Mucosa of descending colon (tissue), 3 donors: ENCODE results near the gene RNF121. TPM values are rescaled to one million over a fixed set of nuclear protein-coding genes. Genes with fewer than 3 reads are reported as not detected.

Experiments
- ATAC-seq: fragments of 200-7000 bp; cut with Tn5 transposase; one replicate; pipeline ENCODE4 v1.9.1; 2020; ENCODE audit warnings: mild to moderate bottlenecking, moderate library complexity
- DNase-seq, 3 donors: peaks; one replicate each; pipeline ENCODE4 v3.0.0-alpha.2; 2020
- H3K36me3 ChIP-seq: fragments of 200-600 bp; one replicate; pipeline ENCODE4 v1.8.0; 2021; ENCODE audit warnings: low read depth, mild to moderate bottlenecking
- H3K4me1 ChIP-seq: fragments of 200-600 bp; one replicate; pipeline ENCODE4 v1.8.0; 2021; ENCODE audit warnings: low read depth, mild to moderate bottlenecking
- H3K4me3 ChIP-seq: fragments of 200-600 bp; one replicate; pipeline ENCODE4 v1.8.0; 2021; ENCODE audit warnings: mild to moderate bottlenecking
- H3K9me3 ChIP-seq: fragments of 200-600 bp; one replicate; pipeline ENCODE4 v1.8.0; 2021; ENCODE audit warnings: mild to moderate bottlenecking
- CTCF ChIP-seq: fragments of 200-600 bp; IDR thresholded peaks from one replicate; pipeline ENCODE4 v1.8.0; 2022; ENCODE audit warnings: antibody characterized with exemption, mild to moderate bottlenecking
- intact Hi-C, 2 donors: fragments of 100-400 bp; cut with DNase I in 1 of 2; cut with micrococcal nuclease in 1 of 2; formaldehyde crosslinking; loops; one replicate each; pipeline versions ENCODE4 v1.11.0 to v1.11.1; 2022; cut with DNase I, micrococcal nuclease
- total RNA-seq, 3 donors: library from RNA; stranded (reverse); fragmentation: NEBNext Ultra II Directional in 2 of 3; extraction: Animal tissue kit (Norgen Biotek cat#: 25700) in 2 of 3; gene quantifications; one replicate each; pipeline versions ENCODE4 v1.2.1 to v1.2.4, GENCODE V29; 2021 to 2023
- donor health status: DM: no; HTN: no; CAD: no; lungs with moderate emphysema.
- donor health status: DM: no; HTN: no; CAD: no.
- donor health status: DM: no; HTN: yes; CAD: no.

RNF121 gene
- total RNA-seq, 3 donors from 2014 or later = 37.0 to 41.0 (median 37.4) TPM

- TF ChIP-seq CTCF = no peak
- DNase-seq (no peak), ATAC-seq (no peak)
- intact Hi-C loops = no loop called here
- no peak overlapping the region for H3K4me3 ChIP-seq
- H3K9me3 ChIP-seq = no peaks in the 10 kb centered on the region
- no peaks in the 10 kb centered on the region for H3K36me3 ChIP-seq
- H3K4me1 ChIP-seq = peaks cover 3% of the 10 kb centered on the region
These were observed 8.0 kb downstream of the RNF121 start for GRCh38 chr11:71936825-71937224.

- intact Hi-C loops = no loop called here
- no peak for ATAC-seq
- peaks cover 3% of the 10 kb centered on the region for H3K4me1 ChIP-seq
These were observed 9.0 kb downstream of the RNF121 start for GRCh38 chr11:71937826-71938225.

GRCh38 chr11:71940561-71941219 is 11.8 kb downstream of the RNF121 start:
- no peak overlapping the region for H3K4me3 ChIP-seq
- intact Hi-C loops = no loop called here
- DNase-seq = no peak
- H3K4me1 ChIP-seq = no peaks in the 10 kb centered on the region
- no peak for ATAC-seq
- H3K9me3 ChIP-seq = no peaks in the 10 kb centered on the region
- H3K36me3 ChIP-seq = no peaks in the 10 kb centered on the region
- TF ChIP-seq CTCF = no peak

More at GRCh38 chr11:71937826-71938225, 9.0 kb downstream of the RNF121 start:
- no peaks in the 10 kb centered on the region for H3K36me3 ChIP-seq
- TF ChIP-seq CTCF = no peak
- H3K4me3 ChIP-seq = no peak overlapping the region
- no peak for DNase-seq
- H3K9me3 ChIP-seq = no peaks in the 10 kb centered on the region

GRCh38 chr11:71946144-71946571 is 17.3 kb downstream of the RNF121 start:
- H3K36me3 ChIP-seq = no peaks in the 10 kb centered on the region
- ATAC-seq (no peak), DNase-seq (no peak)
- peaks cover 16% of the 10 kb centered on the region for H3K4me1 ChIP-seq
- no peak for TF ChIP-seq CTCF
- no peaks in the 10 kb centered on the region for H3K9me3 ChIP-seq
- intact Hi-C loops = no loop called here
- H3K4me3 ChIP-seq = no peak overlapping the region

DNA sequence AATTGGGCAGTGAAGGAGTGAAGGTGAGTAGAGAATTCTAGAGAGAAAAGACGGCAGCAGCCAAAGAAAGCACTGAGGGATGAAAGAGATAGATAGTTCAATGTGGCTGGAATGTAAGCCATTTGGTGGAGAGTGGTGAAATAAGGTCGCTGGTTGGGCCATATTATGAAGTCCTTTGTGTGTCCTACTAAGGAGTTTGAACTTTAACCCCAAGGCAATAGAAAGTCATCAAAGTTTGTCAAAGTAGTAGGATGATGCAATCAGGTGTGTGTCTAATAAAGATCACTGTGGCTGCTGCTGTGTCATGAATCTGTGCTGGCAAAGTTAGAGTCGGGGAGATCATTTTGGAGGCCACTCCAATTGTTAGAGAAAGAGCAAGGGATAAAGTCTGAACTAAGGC is 18.7 kb downstream of the RNF121 start:
- ATAC-seq (peak; percentile 84), DNase-seq (no peak)
- Histone ChIP-seq H3K36me3 (no peaks in the 10 kb centered on the region), H3K4me3 (no peak overlapping the region), H3K9me3 (no peaks in the 10 kb centered on the region), H3K4me1 (peaks cover 16% of the 10 kb centered on the region)
- no peak for TF ChIP-seq CTCF
- intact Hi-C loops = no loop called here
